NCI-H128 (cell line): Measurements from ENCODE around the gene MYO15B.

Experiments used
- DNase-seq: peaks from one replicate; lab custom pipeline; 2025; ENCODE audit not compliant: unreplicated experiment; lab: John Stamatoyannopoulos, UW

The MYO15B gene

GRCh38 chr17:75658237-75658636 lies 70.6 kb downstream of the MYO15B start:
- DNase-seq = no peak

- DNase-seq = no peak
These were observed 73.9 kb downstream of the MYO15B start for GRCh38 chr17:75661531-75661930.

- DNase-seq = no peak
These were observed 74.9 kb downstream of the MYO15B start for GRCh38 chr17:75662511-75662910.

GRCh38 chr17:75664099-75664549 lies 76.5 kb downstream of the MYO15B start:
- DNase-seq = no peak

- DNase-seq = no peak
These were observed 78.4 kb downstream of the MYO15B start for GRCh38 chr17:75665981-75666380.

- peak; percentile 92 for DNase-seq
These were observed 79.6 kb downstream of the MYO15B start, which contains the start of the genes RECQL5 and SAP30BP for GRCh38 chr17:75666959-75667790. Gene RECQL5 (minus strand): TSS chr17:75667154. CDS start chr17:75666557, 597 bp downstream. Gene SAP30BP (plus strand): TSS chr17:75667338. CDS start chr17:75667373, 35 bp downstream.

- no peak for DNase-seq
These were observed 80.2 kb downstream of the MYO15B start for GRCh38 chr17:75667825-75668224.

GRCh38 chr17:75668489-75668888 lies 80.9 kb downstream of the MYO15B start:
- DNase-seq = no peak

GRCh38 chr17:75670868-75671267 lies 83.3 kb downstream of the MYO15B start:
- no peak for DNase-seq

GRCh38 chr17:75672011-75672410 lies 84.4 kb downstream of the MYO15B start:
- DNase-seq = no peak

GRCh38 chr17:75673487-75673886 lies 85.9 kb downstream of the MYO15B start:
- DNase-seq = no peak
